ENCODE data around the gene KIF5A. TPM values are rescaled to one million over a fixed set of nuclear protein-coding genes. Genes with fewer than 3 reads are reported as not detected.

KIF5A gene
- total RNA-seq, 2 donors from 2014 or later, result 2.3 to 4.5 TPM

DNA sequence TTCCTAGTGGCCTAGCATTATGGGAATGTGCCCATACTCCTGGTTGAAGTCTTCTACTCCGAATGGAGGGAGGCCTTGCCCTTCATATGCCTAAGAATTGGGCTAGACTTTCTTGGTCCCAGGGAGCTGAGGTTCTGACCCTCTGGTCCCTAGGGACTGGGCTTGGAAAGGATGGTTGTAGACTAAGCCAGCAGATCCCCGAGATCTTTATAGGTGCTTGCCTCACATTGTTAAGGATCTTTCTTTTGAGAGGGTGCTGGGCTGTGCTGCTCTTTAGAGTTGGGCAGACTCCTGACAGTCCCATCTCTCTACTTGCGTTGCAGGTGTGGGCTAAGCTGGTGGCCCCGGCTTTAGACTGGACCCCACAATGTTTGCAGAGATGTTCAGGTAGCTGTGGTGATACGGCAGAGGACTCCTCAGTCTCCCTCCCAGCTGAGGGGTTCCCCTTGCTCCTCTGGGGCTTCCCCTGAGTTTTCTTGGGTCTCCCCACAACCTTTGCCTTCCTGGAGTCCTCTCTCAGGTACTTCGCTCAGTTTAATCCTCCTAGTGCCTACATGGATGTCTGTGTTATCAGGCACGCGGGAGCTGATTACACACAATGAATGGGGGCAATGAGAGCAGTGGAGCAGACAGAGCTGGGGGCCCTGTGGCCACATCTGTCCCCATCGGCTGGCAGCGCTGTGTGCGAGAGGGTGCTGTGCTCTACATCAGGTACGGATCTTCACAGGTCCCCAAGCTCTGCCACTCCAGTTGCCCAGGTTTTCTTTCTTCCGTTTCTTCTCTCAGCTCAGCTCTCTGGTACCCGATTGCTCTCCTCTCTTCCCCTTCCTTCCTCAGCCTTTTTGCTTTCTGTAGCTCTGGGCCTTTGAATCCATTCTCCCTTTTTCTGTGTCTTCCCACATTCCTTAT is 25.9 kb upstream of the KIF5A start:
- peaks cover 28% of the 10 kb centered on the region for H3K4me1 Mint-ChIP-seq

DNA sequence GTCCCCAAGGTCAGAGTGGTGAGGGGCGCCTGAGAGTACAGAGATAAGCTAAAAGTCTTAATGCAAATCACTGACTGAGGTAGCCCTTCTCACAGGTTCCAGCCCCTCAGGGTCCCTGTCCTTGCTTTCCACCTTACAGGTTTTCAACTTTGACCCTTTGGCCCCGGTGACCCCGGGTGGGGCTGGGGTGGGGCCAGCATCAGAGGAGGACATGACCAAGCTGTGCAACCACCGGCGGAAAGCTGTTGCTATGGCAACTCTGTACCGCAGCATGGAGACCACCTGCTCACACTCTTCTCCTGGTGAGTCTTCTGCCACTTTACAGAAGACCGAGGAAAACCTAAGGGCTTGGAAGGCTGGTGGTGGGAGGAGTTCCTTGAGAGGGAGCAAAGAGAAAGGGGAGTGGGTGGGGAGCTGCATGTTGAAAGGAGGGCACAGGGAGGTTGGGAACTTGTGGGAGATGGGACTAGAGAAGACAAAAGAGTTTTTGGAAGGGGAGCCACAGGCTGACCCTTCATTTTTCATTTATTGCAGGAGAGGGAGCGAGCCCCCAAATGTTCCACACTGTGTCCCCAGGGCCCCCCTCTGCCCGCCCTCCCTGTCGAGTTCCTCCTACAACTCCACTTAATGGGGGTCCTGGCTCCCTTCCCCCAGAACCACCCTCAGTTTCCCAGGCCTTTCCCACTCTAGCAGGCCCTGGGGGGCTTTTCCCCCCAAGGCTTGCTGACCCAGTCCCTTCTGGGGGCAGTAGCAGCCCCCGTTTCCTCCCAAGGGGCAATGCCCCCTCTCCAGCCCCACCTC is 24.8 kb upstream of the KIF5A start:
- 89 to 94% methylated on average over 3 to 11 of the region's 11 CpGs for WGBS, 2 experiments (ENCODE audit: insufficient coverage in 1 of 2, insufficient read length in 1 of 2)
- H3K27ac ChIP-seq (ENCODE audit: low read depth, low read length), result no peak overlapping the region
- Mint-ChIP-seq H3K36me3 (ENCODE audit: low read depth) (peaks cover 30% of the 10 kb centered on the region), H3K27ac (no peak overlapping the region), H3K27me3 (ENCODE audit: insufficient read depth) (no peaks in the 10 kb centered on the region), H3K9me3 (no peaks in the 10 kb centered on the region), H3K4me1 (peaks cover 23% of the 10 kb centered on the region), H3K4me3 (peak overlapping the region; percentile 93)
- H3K9ac ChIP-seq (ENCODE audit: extremely low read depth, low read length, poor library complexity, severe bottlenecking), result no peak overlapping the region
- no peaks in the 10 kb centered on the region for H3K9me3 ChIP-seq (ENCODE audit: control insufficient read depth, low read length)
- H3K27me3 ChIP-seq (ENCODE audit: control insufficient read depth, insufficient read depth, low read length, poor library complexity, severe bottlenecking), result no peaks in the 10 kb centered on the region
- no peak for DNase-seq
- TF ChIP-seq, protein P1, sequence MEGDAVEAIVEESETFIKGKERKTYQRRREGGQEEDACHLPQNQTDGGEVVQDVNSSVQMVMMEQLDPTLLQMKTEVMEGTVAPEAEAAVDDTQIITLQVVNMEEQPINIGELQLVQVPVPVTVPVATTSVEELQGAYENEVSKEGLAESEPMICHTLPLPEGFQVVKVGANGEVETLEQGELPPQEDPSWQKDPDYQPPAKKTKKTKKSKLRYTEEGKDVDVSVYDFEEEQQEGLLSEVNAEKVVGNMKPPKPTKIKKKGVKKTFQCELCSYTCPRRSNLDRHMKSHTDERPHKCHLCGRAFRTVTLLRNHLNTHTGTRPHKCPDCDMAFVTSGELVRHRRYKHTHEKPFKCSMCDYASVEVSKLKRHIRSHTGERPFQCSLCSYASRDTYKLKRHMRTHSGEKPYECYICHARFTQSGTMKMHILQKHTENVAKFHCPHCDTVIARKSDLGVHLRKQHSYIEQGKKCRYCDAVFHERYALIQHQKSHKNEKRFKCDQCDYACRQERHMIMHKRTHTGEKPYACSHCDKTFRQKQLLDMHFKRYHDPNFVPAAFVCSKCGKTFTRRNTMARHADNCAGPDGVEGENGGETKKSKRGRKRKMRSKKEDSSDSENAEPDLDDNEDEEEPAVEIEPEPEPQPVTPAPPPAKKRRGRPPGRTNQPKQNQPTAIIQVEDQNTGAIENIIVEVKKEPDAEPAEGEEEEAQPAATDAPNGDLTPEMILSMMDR (conservative IDR thresholded peaks at IDR 0.05), result no peak
- H3K4me3 ChIP-seq (ENCODE audit: low read length), result peak overlapping the region; percentile 98
- H3K4me1 ChIP-seq (ENCODE audit: control insufficient read depth, insufficient read depth, low read length), result peaks cover 3% of the 10 kb centered on the region
- H3K36me3 ChIP-seq (ENCODE audit: control insufficient read depth, insufficient read depth, low read length), result peaks cover 57% of the 10 kb centered on the region

More for the DNA sequence above, 25.9 kb upstream of the KIF5A start:
- Histone ChIP-seq H3K9ac (ENCODE audit: extremely low read depth, low read length, poor library complexity, severe bottlenecking) (peak overlapping the region; percentile 71), H3K4me3 (ENCODE audit: low read length) (peak overlapping the region; percentile 98), H3K27me3 (ENCODE audit: control insufficient read depth, insufficient read depth, low read length, poor library complexity, severe bottlenecking) (no peaks in the 10 kb centered on the region), H3K36me3 (ENCODE audit: control insufficient read depth, insufficient read depth, low read length) (peaks cover 54% of the 10 kb centered on the region), H3K9me3 (ENCODE audit: control insufficient read depth, low read length) (no peaks in the 10 kb centered on the region), H3K4me1 (ENCODE audit: control insufficient read depth, insufficient read depth, low read length) (peaks cover 3% of the 10 kb centered on the region), H3K27ac (ENCODE audit: low read depth, low read length) (no peak overlapping the region)
- Mint-ChIP-seq H3K9me3 (no peaks in the 10 kb centered on the region), H3K27ac (peak overlapping the region; percentile 90), H3K36me3 (ENCODE audit: low read depth) (peaks cover 27% of the 10 kb centered on the region), H3K27me3 (ENCODE audit: insufficient read depth) (no peaks in the 10 kb centered on the region), H3K4me3 (peak overlapping the region; percentile 93)
- TF ChIP-seq, protein P1 (conservative IDR thresholded peaks at IDR 0.05), result no peak
- 83 to 86% methylated on average over 9 to 14 of the region's 14 CpGs for WGBS, 2 experiments (ENCODE audit: insufficient coverage in 1 of 2, insufficient read length in 1 of 2)
- DNase-seq, result peak; percentile 51

DNA sequence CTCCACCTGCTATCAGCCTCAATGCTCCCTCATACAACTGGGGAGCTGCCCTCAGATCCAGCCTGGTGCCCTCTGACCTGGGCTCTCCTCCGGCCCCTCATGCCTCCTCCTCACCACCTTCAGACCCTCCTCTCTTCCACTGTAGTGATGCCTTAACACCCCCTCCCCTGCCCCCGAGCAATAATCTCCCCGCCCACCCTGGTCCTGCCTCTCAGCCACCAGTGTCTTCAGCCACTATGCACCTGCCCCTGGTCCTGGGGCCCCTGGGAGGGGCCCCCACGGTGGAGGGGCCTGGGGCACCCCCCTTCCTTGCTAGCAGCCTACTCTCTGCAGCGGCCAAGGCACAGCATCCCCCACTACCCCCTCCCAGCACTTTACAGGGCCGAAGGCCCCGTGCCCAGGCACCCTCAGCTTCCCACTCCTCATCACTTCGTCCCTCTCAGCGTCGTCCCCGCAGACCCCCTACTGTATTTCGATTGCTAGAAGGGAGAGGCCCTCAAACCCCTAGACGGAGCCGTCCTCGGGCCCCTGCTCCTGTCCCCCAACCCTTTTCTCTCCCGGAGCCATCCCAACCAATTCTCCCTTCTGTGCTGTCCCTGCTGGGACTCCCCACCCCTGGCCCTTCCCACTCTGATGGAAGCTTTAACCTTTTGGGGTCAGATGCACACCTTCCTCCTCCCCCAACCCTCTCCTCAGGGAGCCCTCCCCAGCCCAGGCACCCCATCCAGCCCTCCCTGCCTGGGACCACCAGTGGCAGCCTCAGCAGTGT is 24.0 kb upstream of the KIF5A start:
- H3K4me1 ChIP-seq (ENCODE audit: control insufficient read depth, insufficient read depth, low read length), result peaks cover 3% of the 10 kb centered on the region
- no peak overlapping the region for H3K9ac ChIP-seq (ENCODE audit: extremely low read depth, low read length, poor library complexity, severe bottlenecking)
- no peaks in the 10 kb centered on the region for H3K9me3 Mint-ChIP-seq
- peaks cover 23% of the 10 kb centered on the region for H3K4me1 Mint-ChIP-seq
- H3K27me3 ChIP-seq (ENCODE audit: control insufficient read depth, insufficient read depth, low read length, poor library complexity, severe bottlenecking), result no peaks in the 10 kb centered on the region
- H3K27me3 Mint-ChIP-seq (ENCODE audit: insufficient read depth), result no peaks in the 10 kb centered on the region
- TF ChIP-seq, protein P1 (conservative IDR thresholded peaks at IDR 0.05), result no peak
- H3K36me3 ChIP-seq (ENCODE audit: control insufficient read depth, insufficient read depth, low read length), result peaks cover 65% of the 10 kb centered on the region
- no peak overlapping the region for H3K27ac Mint-ChIP-seq
- peaks cover 35% of the 10 kb centered on the region for H3K36me3 Mint-ChIP-seq (ENCODE audit: low read depth)
- H3K9me3 ChIP-seq (ENCODE audit: control insufficient read depth, low read length), result no peaks in the 10 kb centered on the region
- no peak for DNase-seq
- H3K4me3 Mint-ChIP-seq, result no peak overlapping the region
- no peak overlapping the region for H3K27ac ChIP-seq (ENCODE audit: low read depth, low read length)
- H3K4me3 ChIP-seq (ENCODE audit: low read length), result no peak overlapping the region
- WGBS, 2 experiments (ENCODE audit: insufficient coverage in 1 of 2, insufficient read length in 1 of 2), result 89 to 98% methylated on average over 8 to 16 of the region's 16 CpGs

Measured in endodermal cell (in vitro differentiated cells).